Cortex of kidney (tissue), 1 donor: Measurements from ENCODE around the gene PSMG3.

Source experiments
- DNase-seq: peaks from one replicate; lab custom pipeline; 2025; lab: John Stamatoyannopoulos, UW

PSMG3 gene

DNA sequence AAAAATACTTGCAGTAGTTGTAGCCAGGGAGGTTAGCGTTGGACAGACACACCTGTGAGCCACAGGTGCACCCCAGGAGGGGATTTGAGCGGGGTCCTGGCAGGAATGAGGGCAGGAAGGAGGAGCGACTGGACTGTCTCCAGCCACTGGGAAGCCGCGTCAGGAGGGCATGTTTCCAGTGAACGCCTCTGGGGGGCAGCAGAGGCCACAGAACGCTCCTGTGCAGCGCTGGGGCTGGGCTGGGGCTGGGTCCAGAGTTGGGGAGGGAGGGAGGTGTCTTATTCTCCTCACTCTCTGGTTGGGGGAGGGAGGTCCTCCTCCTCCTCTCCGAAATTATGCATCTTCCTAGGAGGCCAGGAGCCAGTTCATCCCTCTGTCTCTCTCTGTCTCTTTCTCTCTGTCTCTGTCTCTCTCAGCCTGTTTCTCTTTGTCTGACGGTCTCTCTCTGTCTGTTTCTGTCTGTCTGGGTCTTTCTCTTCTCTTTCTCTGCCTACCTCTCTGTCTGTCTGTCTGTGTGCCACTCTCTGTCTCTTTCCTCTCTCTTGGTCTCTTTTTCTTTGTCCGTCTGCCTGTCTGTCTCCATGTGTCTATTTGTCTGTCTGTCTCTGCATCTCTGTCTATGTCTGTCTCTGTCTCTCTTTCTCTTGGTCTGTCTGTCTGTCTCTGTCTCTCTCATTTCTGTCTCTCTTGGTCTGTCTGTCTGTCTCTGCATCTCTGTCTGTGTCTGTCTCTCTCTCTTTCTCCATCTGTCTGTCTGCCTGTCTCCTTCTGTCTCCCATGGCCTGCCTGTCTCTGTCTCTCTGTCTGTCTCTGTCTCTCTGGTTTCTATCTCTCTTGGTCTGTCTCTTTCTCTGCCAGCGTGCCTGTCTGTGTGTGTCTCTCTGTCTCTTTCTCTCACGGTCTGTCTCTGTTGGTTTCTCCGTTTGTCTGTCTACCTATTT is 9.9 kb upstream of the PSMG3 start:
- DNase-seq: no peak

DNA sequence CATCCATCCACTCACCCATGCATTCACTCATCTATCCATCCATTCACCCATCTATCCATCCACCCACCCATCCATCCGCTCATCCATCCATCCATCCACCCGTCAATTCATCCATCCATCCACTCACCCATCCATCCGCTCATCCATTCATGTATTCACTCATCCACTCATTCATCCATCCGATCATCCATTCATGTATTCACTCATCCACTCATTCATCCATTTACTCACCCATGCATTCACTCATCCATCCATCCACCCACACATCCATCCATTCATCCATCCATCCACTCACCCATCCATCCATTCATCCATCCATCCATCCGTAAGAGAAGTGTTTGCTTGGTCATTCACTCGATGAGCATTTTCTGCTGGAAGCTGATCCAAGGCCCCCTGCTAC is 8.7 kb upstream of the PSMG3 start:
- no peak for DNase-seq

DNA sequence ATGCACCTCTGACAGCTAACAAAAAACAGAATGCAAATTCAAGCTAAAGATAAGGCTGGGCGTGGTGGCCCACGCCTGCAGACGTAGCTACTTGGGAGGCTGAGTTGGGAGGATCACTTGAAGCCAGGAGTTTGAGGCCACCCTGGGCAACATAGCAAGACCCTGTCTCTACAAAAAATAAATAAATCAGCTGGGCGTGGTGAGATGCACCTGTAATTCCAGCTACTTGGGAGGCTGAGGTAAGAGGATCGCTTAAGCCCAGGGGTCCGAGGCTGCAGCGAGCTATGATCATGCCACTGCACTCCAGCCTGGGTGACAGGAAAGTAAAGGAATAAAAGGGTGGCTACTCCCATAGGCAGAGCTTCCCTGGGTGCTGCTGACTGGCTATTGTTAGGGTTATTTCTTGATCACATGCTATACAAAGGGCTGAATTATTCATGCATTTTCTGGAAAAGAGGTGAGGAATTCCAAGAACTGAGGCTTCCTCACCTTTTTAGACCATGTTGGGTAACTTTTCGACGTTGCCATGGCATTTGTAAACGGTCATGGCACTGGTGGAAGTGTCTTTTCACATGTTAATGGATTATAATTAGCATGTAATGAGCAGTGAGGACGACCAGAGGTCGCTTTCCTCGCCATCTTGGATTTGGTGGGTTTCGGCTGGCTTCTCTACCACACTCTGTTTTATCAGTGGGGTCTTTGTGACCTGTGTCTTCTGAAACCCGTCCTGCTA is 6.9 kb upstream of the PSMG3 start:
- no peak for DNase-seq

DNA sequence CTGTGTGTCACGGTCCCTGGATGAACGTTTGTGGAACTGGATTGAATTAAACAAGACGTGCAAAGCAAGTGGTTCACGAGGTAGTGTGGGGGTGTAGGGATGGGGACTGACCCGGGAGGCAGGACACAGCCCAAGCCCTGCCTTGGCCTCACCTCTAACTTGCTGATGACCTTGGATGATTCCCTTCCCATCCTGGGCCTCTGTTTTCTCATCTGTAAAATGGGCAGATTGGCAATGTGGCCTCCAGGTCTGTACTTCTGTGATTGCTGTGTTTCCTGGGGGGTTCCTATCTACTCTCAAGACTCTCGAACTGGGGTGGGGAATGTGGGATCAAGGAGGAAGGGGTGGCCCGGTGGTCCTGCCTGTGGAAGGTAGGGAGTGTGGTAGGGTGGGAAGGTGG is 6.0 kb upstream of the PSMG3 start:
- no peak for DNase-seq

DNA sequence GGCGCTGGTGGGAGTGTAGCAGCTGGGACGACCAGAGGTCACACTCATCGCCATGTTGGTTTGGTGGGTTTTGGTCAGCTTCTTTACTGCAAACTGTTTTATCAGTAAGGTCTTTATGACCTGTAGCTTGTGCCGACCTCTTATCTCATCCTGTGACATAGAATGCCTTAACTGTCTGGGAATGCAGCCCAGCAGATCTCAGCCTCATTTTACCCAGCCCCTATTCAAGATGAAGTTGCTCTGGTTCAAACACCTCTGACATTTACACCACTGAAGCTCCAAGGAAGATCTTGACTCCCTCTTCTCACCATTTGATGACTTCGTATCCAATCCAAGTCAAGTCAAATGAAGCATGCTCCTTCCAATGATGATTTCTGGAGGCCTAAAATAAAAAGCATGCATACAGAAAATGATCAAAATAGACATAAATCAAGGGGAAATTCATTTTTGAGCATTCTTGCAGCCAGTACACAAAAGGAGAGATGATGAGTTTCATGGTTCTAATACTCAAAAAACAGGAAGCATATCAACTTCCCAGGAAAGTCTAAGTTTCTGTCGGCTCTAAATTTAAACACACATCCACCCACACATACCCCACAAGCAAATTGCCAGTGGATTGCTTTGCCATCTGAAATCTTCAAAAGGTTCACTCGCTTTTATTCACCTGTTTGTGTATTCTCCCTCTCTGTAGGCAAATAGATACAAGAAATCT is 2.4 kb upstream of the PSMG3 start:
- no peak for DNase-seq

DNA sequence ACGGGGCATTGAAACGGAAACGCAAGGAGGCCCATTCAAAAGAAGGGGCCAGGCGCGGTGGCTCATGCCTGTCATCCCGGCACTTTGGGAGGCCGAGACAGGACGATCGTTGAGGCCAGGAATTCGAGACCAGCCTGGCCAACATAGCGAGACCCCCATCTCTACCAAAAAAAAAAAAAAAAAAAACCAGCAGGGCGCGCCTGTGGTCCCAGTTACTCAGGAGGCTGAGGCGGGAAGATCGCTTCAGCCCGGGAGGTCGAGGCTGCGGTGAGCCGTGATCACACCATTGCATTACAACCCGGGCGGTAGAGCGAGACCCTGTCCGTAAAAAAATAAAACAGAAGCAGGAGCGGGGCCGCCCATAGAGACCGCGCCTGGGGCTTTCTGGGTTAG is 396 bp downstream of the PSMG3 start:
- DNase-seq: no peak

DNA sequence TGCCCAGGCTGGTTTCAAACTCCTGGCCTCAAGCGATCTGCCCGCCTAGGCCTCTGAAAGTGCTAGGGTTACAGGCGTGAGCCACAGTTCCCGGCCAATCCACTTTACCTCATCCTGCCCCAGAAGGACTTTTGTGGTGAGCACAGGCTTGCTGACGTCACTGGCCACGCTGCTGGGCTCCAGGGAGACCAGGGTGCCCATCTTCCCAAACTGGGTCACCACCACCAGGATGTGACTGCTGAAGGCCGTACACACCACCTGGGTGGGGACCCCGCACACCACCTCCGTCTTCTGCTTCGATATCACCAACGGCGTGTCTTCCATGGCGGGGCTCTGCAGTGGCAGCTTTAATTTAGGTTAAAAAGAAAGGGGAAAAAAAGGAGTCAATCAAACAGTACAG is 816 bp downstream of the PSMG3 start:
- no peak for DNase-seq

DNA sequence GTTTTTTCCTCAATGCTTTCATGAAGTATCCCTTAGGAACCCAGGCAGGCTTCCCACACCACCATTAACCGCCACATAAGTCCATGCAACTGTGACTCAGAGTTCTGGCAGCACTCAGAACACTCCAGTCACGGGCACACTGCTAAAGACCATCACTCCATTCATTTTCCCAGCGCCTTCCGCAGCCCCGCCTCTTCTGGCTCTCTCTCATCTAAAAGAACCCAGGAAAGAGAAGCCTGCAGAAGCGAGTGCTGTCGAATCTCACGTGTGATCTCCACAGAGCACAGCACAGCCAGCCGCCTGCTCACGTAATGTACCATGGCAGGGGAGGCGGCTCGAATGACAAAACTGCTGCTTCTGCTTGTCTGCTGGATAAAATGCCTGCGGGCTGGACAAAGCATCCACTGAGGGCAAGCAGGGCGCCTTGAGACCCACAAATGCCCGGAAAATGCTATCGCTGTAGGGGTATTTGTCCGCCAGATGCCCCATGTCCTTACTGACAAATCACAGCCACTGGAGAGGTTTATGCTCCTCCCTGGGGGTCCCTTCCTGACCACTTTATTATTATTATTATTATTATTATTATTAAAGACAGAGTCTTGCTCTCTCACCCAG is 1.8 kb downstream of the PSMG3 start:
- DNase-seq: no peak

DNA sequence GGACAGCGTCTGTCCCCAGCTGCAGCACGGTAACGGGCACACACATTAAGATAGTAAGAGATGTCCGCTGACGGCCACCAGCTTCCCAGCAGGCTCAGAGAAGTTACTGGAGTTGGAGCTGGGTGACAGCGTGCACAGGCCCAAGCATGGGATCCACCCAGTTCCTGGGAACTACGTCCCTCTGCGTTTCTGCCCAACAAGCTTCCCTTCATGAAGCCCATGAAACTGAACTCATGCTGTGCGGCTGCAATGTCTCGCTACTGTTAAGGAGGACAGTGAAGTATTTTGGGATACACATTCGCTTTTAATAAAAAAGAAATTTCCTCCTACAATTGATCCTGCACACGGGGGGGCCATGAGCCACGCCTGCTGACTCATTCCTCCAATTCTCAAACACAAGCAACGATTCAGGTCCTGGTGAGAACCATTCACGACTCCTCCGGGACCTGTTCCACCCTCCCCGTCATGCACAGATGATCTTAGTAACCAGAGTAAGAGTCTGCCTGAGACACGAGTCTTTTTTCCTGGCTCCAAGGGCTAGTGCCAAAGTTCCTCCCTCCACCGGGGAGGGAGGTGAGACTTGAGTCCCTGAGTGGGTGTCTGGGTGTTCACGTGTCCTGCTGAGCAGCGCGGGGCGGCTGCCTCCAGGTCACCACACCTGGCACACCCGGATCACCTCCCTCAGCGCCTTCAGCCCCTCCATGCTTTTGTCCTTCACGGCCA is 2.6 kb downstream of the PSMG3 start:
- DNase-seq: no peak

DNA sequence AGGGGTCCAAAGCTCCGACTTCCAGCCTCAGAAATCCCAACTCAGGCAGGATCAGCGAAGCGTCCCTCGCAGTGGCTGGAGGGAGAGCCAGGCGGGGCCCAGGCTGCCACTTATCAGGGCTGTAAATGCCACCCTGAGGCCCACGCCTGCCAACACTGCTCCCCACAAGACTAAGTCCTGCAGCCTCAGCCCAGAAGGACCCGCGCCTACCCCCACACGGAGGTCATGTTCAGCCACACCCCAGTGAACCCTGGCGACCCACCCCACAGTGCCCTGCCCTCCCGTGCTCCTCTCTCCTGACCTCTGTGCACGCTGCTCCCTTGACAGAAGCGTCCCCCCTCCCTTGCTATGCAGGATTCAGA is 3.2 kb downstream of the PSMG3 start:
- DNase-seq: no peak

DNA sequence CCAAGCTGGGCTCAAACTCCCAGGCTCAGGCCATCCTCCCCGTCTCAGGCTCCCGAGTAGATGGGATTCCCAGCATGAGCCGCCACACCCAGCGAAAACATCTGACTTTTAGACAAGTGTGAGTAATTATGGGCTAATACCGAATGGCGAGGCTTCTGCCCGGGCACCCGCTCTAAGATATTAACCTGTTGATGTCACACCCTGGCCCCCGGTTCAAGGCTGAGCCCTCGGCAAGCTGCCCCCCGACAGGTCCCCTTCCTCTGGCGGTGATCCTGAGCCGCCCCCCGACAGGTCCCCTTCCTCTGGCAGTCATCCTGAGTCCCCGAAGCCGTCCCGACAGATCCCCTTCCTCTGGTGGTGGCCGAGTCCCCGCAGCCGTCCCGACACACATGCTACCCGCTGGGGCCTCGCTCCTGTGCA is 5.2 kb downstream of the PSMG3 start:
- DNase-seq: no peak

DNA sequence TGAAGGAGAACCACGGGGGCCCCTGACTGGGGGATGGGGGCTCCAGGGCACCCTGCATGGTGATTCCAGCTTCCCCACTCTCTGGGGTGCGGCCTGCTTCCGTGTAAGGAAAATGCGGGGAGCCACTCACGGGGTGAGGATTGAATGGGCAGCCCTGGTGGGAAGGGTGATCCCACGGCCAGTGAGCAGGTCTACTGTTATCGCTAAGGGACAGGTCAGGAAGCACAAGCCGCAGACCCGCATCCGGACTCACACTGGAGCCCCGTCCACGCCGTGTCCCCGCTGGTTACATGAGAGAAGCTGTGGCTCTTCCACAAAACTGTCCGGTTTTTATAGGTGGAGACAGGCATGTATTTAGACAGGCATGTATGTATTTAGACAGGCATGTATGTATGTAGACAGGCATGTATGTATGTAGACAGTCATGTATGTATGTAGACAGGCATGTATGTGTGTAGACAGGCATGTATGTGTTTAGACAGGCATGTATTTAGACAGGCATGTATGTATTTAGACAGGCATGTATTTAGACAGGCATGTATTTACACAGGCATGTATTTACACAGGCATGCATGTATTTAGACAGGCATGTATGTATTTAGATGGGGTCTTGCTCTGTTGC is 5.7 kb downstream of the PSMG3 start:
- DNase-seq: no peak

DNA sequence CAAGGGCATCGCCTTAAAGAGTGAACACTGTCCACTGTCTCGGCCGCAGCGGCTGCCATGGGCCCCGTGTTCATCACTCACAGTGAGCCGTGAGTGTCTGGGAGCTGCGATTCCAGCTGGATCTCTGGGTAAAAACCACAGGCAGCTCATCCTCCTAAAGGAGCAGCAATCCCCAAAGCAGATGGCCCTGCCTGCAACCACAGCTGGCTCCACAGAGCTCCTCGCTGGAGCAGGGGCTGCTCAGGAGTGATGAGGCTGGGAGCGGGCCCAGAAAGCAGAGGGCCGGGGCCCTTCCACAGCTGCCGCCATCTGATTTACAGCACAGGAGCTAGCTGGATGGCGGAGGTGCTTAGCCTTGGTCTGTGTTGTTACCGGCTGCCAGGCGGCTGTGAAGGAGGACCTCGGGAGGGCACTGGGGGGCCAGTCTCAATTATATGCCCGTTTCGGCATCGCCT is 7.2 kb downstream of the PSMG3 start:
- no peak for DNase-seq

DNA sequence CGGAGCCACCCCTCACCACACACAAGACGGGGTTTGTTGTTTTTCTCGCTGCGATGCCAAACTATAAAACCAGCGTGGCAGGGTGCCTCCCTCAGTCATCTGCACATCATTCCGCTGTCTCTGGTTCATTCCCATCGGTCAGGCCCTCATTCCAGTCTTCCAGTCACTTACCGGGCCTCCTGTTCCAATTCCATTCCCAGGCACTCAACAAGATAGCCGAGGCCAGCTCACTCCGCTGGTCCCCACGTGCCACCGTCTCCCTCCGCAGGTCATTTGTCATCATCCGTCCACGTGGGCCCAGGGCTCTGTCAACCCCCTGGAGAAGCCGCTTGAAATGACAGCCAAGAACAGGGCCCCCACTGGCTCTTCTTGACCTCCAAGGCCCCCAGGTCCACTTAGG is 7.7 kb downstream of the PSMG3 start:
- DNase-seq: no peak

DNA sequence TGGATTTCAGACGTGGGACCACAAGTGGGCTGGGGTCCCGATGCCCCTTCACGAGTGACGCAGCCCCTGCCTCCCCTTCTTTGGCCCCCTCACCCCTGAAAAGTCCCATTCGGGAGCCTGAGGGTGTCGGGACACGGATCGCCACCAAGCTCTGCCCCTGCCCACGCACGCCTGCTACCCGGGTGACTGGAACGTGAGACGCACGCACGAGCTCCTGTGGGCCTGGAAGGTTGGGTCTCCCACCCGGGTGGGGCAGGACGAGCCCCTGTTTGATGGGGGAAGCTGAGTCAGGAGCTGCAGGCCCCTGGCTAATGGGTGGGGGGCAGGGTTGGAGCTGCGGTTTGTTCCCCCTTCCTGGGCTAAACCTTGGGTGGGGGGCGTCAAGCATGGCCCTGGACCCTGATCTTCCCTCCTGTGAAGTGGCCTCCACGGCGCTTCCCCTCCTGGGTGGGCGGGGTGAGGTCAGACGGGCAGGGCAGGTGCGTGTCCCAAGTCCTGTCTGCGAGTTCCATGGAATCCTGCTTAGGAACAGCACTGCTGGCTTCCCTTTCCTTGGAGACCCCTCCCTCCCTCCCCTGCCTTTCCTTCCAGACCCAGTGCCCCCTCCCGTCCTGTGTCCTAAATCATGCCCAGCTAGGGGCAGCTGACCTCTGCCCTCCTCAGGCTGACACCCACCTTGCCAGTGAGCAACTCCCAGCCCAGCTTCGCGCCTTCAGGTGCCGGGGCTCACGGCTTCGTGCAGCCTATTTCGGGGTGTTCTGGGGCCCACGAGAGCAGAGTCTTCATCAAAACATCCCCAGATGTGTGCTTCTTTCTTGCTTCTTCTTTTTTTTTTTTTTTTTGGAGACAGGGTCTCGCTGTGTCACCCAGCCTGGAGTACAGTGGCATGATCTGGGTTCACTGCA is 8.5 kb downstream of the PSMG3 start:
- no peak for DNase-seq

DNA sequence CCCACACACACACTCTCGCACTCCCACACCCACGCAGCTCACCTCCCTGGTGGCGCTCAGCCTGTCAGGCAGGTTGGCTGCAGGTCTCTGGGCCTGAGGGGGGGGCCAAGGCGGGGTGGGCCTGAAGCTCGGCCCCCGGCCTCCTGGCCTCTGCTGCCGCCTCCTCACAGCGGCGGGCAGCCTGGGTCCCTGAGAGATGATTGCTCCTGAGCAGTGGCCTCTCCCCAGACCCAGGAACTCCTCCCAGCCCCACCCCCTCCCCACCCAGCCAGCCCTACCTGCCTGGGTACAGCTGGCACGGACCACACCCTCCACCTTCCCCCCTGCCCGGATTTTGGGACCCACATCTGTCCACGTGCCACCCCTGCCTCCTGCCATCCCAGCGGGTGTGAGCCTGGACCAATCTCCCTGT is 9.2 kb downstream of the PSMG3 start:
- DNase-seq: no peak

DNA sequence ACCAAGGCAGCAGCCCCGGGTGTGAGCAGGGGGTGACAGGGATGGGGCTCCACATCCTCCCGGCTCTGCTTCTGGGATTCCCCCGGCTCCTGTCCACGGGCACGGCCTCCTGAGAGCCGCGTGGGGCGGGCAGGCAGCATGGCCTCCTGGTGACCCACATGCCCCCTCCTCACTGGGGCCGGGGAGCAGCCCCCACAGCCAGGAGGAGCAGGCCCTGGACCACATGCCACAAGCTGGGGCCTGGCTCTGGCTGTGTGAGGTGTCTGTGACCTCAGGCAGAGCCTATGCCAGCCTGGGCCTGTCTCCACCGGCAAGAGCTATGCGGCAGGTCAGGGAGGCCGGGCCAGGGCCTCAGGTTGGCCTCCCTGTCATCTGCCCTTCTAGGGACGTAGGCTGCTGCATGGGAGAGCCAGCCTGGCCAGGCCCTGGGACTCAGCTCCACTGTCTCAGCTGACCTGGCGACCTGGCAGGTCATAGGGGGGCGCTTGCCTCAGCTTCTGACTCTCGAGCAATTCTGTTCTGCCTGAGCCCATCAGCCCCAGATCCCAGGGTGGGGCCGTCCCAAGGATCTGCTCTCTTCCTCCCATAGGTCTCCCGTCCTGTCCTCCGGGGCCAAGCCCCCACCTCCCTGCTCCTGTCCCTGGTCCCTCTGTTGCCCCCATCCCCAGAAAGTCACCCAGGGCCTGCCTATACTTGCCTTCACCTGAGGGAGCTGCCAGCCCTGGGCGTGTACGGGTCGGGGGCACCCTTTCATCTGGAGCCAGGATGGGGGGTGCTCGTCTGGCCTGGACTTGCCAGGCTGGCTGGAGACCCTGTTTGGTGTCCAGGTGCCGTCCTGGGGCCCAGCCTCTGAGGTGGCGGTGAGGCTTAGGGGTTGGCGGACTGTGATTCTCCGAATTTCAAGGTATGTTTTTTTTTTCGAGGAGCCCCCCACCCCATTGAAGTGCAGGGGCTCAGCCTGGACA is 9.9 kb downstream of the PSMG3 start:
- no peak for DNase-seq

DNA sequence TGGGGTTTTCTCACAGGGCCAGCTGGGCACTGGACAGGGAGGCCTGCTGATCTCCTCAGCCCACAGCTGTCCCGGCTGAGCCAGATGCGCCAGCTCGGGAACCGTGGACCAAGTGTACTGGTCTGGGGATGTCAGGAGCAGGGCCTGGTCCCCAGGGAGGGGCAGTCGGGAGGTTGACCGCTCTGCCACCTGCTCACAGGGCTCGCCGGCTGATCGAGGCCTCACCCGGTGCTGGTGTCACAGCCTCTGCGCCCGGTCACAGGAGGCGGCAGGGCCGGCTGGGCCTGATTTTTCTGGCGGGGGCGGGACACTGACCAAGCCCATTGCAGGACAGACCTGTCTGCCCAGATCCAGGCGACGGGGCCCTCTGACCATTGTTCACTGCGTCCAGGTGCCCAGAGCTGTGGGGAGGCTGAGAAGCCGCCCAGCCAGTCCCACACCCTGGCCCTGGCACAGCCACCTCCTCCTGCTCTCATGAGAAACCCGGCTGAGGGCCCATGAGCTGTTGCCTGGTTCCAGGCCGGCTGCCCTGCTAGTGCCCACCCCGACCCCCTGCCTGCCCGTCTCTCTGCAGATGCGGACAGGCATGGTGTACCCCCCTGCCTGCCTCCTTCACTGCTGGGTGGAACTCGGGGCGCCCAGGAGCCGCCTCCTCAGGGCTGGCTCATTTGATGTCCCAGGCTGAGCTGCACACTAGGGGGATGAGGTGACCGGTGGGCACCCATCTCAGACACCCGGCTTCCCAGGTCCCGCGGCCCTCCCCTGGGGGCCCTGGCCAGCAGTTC is 10.8 kb downstream of the PSMG3 start:
- no peak for DNase-seq
